Skin of body (tissue), 2 donors: ENCODE data around the gene ZSWIM6. TPM values are rescaled to one million over a fixed set of nuclear protein-coding genes. Genes with fewer than 3 reads are reported as not detected.
"Not testable (repeated sequence)": the region's sequence is repeated elsewhere in the genome, so short reads cannot be mapped to it uniquely, and the experiment has no call there.

Experiments
- DNase-seq: peaks from one replicate; lab custom pipeline; 2025; lab: John Stamatoyannopoulos, UW
- total RNA-seq: library from RNA; depleted of rRNA; stranded (reverse); fragments of >200 nt; gene quantifications from one replicate; pipeline ENCODE4 v1.2.3, GENCODE V29; 2014

ZSWIM6 gene
- total RNA-seq, 1 donor from 2014 or later, result 10.1 TPM

- no peak for DNase-seq
These were observed 73.6 kb downstream of the ZSWIM6 start for GRCh38 chr5:61405511-61406295.

DNA sequence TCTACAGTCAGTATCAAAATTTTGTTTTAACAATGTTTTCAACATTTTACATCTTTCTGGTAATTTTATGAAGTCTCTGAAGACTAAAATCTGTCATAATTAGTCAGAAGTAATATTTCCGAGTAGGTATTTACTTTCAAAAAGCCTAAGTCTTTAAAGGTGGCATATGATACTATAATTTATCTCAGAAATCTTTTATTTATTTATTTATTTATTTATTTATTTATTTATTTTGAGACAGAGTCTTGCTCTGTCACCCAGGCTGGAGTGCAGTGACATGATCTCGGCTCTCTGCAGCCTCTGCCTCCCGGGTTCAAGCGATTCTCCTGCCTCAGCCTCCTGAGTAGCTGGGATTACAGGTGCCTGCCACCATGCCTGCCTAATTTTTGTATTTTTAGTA is 74.4 kb downstream of the ZSWIM6 start:
- not testable (repeated sequence) for DNase-seq

DNA sequence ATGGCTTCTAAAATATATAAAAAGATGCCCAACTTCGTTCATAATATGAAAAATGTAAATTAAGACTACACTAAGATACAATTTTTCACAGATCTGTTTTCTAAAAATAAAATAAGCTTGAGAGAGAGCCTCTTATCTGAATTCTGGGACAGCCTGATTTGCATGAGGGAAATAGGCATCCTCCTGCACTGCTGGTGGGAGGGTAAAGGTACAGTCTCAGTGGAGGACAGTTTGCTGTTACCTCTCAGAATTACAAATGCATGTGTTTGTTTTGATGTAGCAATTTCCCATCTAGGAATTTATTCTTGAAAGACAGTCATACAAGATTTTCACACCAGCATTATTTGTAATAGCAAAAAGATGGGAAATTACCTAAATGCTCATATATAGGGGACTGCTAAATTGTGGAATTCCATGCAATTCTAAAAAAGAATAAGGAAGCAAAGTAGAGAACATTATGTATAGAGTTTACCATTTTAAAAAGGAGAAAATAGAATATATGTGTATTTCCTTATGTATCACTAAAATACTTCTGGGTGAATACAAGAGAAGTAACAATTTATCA is 75.7 kb downstream of the ZSWIM6 start:
- DNase-seq, result no peak

DNA sequence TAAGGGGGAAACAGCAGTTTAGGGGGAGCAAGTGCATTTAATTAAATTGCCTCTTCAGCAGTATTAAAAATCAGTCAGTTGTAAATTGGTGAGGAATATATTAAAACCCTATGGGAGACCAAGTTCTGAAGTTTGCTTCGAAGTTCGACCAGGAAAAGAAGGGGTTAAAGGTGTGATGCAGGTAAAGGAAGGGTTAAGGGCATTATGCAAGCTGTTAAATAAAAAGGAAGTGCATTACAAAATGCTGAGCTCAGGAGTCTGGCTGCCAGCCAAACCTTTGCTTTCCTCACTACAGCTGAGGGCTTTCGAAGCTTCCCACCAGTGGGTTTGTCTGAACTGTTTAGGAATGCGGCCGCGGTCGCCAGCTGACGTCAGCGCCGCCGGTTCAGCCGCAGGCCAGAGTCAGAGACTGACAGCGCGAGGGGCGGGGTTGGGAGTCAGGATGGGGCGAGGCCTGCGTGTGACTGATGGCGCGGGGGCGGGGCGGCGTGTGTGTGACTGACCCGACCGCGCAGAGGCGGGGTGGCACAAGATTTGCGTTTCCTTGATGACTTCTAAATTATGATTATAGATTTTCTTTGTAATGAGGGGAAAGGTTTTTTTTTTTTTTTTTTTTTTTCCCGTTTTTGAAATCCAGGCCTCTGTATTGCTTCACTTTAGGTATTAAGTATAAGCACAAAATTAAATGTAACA is 76.6 kb downstream of the ZSWIM6 start:
- peak; percentile 99 for DNase-seq

- DNase-seq, result no peak
These were observed 77.5 kb downstream of the ZSWIM6 start for GRCh38 chr5:61409568-61409967.

DNA sequence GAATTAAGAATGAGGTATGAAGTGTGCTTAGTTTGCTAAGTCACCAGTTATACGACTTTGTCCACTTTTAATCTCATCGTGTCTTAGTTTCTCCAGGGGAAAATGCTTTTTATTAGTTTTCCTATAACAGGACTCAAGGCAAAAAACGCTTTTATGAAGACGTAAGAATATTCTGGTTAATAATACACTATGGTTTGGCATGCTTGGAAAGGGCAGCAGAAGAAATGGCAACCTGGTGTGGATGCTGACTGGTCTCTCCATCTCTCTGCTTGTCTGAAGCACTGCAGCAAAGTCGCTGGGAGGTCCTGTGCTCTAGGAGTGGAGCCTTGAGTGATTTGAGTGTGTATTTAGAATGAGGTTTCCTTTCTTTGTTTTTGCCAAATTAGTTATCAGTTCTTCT is 78.8 kb downstream of the ZSWIM6 start:
- DNase-seq, result no peak

DNA sequence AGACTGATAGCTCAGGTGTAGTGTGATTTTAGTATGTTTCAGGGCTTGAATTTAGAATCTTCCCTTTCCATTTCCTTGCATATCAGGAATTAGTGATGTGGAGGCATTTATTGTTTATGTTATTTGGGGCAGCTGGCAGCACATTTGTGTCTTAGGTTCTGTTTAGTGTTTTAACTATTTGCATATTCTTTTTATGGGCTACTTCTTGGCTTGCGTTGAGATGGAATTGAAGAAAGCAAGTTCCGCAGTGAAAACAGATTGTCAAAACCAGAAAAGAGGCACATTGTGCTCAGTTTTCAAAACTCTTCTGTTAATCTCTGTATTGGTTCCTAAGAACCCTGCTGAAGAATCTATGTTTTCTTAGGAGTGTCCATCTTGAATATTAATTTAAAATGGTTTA is 80.3 kb downstream of the ZSWIM6 start:
- no peak for DNase-seq

DNA sequence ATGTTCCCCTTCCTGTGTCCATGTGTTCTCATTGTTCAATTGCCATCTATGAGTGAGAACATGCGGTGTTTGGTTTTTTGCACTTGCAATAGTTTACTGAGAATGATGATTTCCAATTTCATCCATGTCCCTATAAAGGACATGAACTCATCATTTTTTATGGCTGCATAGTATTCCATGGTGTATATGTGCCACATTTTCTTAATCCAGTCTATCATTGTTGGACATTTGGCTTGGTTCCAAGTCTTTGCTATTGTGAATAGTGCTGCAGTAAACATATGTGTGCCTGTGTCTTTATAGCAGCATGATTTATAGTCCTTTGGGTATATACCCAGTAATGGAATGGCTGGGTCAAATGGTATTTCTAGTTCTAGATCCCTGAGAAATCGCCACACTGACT is 81.1 kb downstream of the ZSWIM6 start:
- DNase-seq, result not testable (repeated sequence)

DNA sequence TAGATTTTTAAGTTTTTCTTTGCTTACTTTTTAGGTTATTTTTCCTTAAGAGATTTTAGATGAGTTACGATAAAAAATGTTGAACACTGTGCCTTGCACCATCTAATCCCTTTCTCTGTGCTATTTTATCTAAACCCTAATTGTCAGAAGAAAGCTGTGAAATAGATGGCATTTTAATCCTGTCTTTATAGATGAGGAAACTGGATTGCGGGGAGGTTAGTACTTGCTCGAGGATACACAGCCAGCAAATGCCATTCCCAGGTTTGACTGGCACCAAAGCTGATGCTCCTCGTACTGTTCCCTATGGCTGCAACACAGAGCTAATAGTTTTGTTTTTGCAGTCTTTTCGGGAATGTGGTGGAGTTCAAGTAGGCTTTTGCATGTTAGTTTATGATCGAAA is 82.7 kb downstream of the ZSWIM6 start:
- no peak for DNase-seq

DNA sequence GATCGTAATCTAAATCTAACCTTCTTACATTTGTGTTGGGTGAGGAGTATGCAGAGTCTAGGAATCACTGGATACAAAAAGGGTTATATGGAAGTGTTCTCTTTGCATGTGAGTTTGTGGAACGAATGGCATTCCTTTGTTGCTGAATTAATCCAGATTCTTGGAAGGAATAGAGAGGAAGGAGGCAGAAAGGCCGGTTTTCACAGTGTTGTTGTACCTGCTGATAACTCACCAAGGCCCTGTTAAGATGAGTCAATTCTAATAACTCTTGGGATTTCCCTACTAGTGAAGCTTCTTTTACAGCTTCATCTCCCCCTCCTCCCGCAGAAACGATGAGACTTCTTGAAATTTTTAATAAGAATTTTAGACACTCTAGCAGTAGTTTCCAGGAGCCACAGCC is 84.0 kb downstream of the ZSWIM6 start:
- DNase-seq, result no peak

DNA sequence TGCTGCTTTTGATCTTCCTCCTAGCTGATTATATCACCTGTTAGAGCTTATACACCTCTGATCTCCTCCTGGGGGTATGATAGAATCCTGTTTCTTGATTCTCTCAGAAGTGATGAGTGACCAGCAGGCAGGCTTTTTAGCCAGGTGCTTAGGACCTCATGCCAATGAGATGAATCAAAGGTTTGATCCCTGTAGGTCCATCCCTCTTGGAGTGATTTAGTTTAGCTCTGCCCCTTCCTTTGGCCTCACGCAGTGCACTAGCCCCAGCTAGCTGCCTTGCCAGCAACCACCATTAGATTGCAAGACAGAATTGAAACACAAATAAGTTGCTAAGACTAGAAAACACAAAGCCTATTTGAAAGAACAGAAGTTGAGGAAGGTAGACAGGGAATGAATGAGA is 84.4 kb downstream of the ZSWIM6 start:
- DNase-seq, result no peak

DNA sequence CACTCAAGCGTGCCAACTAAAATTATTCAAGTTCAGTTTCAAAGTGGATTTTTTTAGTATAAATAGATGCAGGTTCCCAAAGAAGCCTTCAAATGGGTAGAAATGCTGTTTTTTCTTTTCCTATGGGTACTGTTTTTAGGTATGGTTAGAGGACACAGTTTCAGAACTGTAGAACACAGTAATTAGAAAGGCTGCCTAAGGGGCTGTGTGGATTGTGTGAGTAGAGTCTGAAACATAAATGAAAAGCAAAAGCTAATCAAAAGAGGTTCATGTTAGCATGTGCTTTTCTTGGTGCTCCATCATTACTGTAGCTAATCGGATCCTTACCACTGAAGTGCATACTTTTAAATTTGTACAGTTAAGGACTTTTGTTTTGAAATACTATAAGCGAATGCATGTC is 85.3 kb downstream of the ZSWIM6 start:
- no peak for DNase-seq

DNA sequence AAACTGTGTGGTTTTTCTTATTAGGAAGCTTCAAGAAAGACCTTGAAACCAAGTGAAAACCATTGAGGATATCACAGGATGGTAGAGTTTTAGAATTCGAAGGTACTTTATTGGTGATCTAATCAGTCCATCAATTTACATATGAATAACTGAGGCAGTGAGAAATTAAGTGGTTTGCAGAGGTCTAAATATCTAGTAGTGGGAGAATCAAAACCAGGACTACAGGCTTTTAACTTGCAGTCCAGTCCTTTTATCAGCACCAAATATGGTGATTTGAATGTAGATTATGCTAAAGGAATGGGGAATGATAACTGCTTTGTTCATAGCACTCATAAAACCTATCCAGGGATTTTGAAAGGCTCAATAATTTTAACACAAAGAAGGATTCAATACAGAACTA is 85.8 kb downstream of the ZSWIM6 start:
- DNase-seq, result no peak

DNA sequence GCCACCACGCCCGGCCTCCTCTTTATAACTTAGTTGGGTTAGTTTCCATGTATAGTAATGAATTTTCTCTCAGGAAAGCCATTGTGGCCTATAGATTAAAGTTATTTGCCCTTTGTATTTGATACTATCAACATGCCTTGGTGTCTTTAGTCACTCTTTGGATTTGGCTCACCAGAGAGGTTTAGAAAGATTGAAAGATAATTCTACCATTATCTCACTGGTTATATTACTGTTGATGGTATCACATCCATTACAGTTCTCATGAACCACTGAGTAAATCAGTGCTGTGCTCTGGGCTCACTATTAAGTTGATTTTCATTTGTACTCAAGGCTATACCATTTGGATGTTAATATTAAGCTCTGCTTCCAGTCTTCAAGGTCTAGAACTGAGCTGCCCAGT is 87.0 kb downstream of the ZSWIM6 start:
- DNase-seq, result no peak

- no peak for DNase-seq
These were observed 88.0 kb downstream of the ZSWIM6 start for GRCh38 chr5:61420016-61420415.

DNA sequence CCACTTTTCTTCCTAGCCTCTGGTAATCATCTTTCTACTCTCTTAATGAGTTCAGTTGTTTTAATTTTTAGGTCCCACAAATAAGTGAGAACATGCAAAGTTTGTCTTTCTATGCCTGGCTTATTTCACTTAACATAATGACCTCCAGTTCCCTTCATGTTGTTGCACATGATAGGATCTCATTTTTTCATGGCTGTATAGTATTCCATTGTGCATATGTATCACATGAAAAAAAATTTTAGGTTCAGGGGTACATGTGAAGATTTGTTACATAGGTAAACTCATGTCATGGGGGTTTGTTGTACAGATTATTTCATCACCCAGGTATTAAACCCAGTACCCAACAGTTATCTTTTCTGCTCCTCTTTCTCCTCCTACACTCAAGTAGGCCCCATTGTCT is 89.2 kb downstream of the ZSWIM6 start:
- not testable (repeated sequence) for DNase-seq

- no peak for DNase-seq
These were observed 91.6 kb downstream of the ZSWIM6 start for GRCh38 chr5:61423487-61424145.

DNA sequence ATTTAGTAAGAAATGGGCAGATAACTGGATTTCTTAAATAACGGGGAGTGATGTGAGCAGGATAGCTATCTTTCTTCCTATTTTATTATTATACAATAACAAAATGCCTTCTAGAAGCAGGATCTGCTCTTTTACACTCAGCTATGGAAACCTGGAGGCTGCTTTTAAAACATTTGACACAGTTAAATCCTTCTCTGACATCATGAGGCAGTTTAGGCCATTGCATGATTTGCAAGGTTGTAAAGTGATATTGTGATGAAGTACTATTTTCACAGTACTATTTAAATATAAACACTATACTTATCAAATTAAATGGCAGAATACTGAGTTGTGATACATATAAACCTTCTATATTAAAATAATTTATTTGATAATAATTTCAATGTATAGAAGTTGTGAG is 93.9 kb downstream of the ZSWIM6 start:
- no peak for DNase-seq

GRCh38 chr5:61429906-61430305 is 97.8 kb downstream of the ZSWIM6 start:
- no peak for DNase-seq

DNA sequence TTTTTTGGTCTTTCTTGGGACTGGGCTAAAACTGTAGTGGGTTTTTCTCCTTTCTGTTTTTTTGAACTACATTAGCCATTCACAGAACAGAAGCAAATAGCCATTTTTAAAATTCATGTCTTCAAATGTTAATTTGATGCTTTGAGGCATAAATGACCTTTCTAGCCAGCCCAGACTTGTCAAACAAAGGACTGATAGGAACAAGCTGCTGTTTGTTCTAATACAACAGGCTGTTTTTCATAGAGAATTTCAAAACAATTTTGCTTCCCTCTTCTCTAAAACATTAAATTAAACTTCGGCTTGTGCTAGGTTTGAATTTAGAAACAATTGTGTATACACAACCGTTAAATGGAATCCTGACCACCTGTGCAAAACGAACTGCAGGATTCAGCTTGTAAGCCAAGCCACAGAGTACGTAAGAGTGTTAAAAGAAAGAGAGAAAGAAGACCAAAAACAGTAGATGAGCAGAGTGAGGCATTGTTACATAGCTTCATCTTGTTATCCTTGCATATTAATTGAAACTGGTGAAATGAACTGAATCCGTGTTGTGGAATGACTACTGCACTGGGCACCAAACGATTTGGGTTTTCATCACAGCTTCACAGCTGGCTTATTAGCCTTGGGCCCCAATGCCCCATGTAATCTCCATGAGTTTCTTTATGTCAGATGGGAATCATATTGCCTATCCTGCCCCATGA is 100.0 kb downstream of the ZSWIM6 start:
- DNase-seq, result no peak

- DNase-seq, result no peak
These were observed 103.3 kb downstream of the ZSWIM6 start for GRCh38 chr5:61435368-61435767.
